SK-N-SH treated with all-trans-retinoic acid at 6 μM for 48 hours (cell line): Measurements from ENCODE around the gene SMARCD2.
"Not testable (repeated sequence)": the region's sequence is repeated elsewhere in the genome, so short reads cannot be mapped to it uniquely, and the experiment has no call there.

Experiments used
- ATAC-seq: fragments of 200-7000 bp; cut with Tn5 transposase; 3 replicates; pipeline ENCODE4 v1.9.1; 2020; ENCODE audit warnings: mild to moderate bottlenecking, moderate library complexity
- ARNTL ChIP-seq: fragments of 450-650 bp; formaldehyde crosslinking; IDR thresholded peaks from 2 replicates; pipeline ENCODE4 v1.5.0; 2020; ENCODE audit warnings: low read depth, mild to moderate bottlenecking, moderate library complexity, borderline replicate concordance
- BACH2 ChIP-seq: fragments of 250-450 bp; sonication (Bioruptor Pico); IDR thresholded peaks from 2 replicates; pipeline ENCODE4 v1.9.0; 2021; ENCODE audit warnings: mild to moderate bottlenecking, borderline replicate concordance
- ESRRG ChIP-seq: fragments of 250-450 bp; sonication (Bioruptor Pico); IDR thresholded peaks from 2 replicates; pipeline ENCODE4 v1.6.1; 2021; ENCODE audit warnings: mild to moderate bottlenecking
- GLIS3 ChIP-seq: fragments of 250-450 bp; sonication (Bioruptor Pico); IDR thresholded peaks from 2 replicates; pipeline ENCODE4 v1.5.0; 2020; ENCODE audit warnings: mild to moderate bottlenecking, moderate library complexity
- ISL1 ChIP-seq: fragments of 250-450 bp; sonication (Bioruptor Pico); IDR thresholded peaks from 2 replicates; pipeline ENCODE4 v2.1.2; 2022; ENCODE audit warnings: mild to moderate bottlenecking, moderate library complexity
- OSR1 ChIP-seq: fragments of 250-450 bp; sonication (Bioruptor Pico); IDR thresholded peaks from 2 replicates; pipeline ENCODE4 v1.8.0; 2022; ENCODE audit warnings: moderate library complexity, mild to moderate bottlenecking, inconsistent platforms
- PPARA ChIP-seq: fragments of 250-450 bp; sonication (Bioruptor Pico); IDR thresholded peaks from 2 replicates; pipeline ENCODE4 v1.5.0; 2020; ENCODE audit warnings: mild to moderate bottlenecking, borderline replicate concordance
- RARB ChIP-seq: fragments of 250-450 bp; sonication (Bioruptor Pico); IDR thresholded peaks from 2 replicates; pipeline ENCODE4 v1.8.0; 2021; ENCODE audit warnings: mild to moderate bottlenecking, moderate library complexity
- SNAI2 ChIP-seq: fragments of 250-450 bp; sonication (Bioruptor Pico); IDR thresholded peaks from 2 replicates; pipeline ENCODE4 v1.5.0; 2020; ENCODE audit warnings: mild to moderate bottlenecking, moderate library complexity
- TCF4 ChIP-seq: fragments of 250-450 bp; sonication (Bioruptor Pico); IDR thresholded peaks from 2 replicates; pipeline ENCODE4 v1.8.0; 2021; ENCODE audit warnings: mild to moderate bottlenecking, moderate library complexity, borderline replicate concordance
- TOX ChIP-seq: fragments of 250-450 bp; sonication (Bioruptor Pico); IDR thresholded peaks from 2 replicates; pipeline ENCODE4 v1.8.0; 2021; ENCODE audit warnings: mild to moderate bottlenecking, moderate library complexity, borderline replicate concordance
- TSHZ2 ChIP-seq: fragments of 250-450 bp; sonication (Bioruptor Pico); IDR thresholded peaks from 2 replicates; pipeline ENCODE4 v1.5.0; 2020; ENCODE audit warnings: mild to moderate bottlenecking, moderate library complexity
- ZFP3 ChIP-seq: fragments of 250-450 bp; sonication (Bioruptor Pico); IDR thresholded peaks from 2 replicates; pipeline ENCODE4 v1.5.0; 2020; ENCODE audit warnings: mild to moderate bottlenecking, moderate library complexity
- ZFP30 ChIP-seq: fragments of 450-650 bp; formaldehyde crosslinking; IDR thresholded peaks from 2 replicates; pipeline ENCODE4 v1.5.0; 2022; ENCODE audit warnings: mild to moderate bottlenecking, moderate library complexity
- ZNF565 ChIP-seq: fragments of 450-650 bp; formaldehyde crosslinking; conservative IDR thresholded peaks from 2 replicates; pipeline ENCODE4 v1.5.0; 2020; ENCODE audit warnings: low read depth, mild to moderate bottlenecking, moderate library complexity
- ZNF70 ChIP-seq: fragments of 450-650 bp; formaldehyde crosslinking; IDR thresholded peaks from 2 replicates; pipeline ENCODE4 v1.5.0; 2020; ENCODE audit warnings: mild to moderate bottlenecking, moderate library complexity
- ZNF8 ChIP-seq: fragments of 450-650 bp; formaldehyde crosslinking; IDR thresholded peaks from 2 replicates; pipeline ENCODE4 v1.5.0; 2020; ENCODE audit warnings: mild to moderate bottlenecking, moderate library complexity
- TF ChIP-seq, protein P1 (sequence below): fragments of 250-450 bp; sonication (Bioruptor Pico); IDR thresholded peaks from 2 replicates; pipeline ENCODE4 v1.5.1; 2020; ENCODE audit warnings: low read depth, mild to moderate bottlenecking, moderate library complexity
- TF ChIP-seq, protein P2 (sequence below): fragments of 250-450 bp; sonication (Bioruptor Pico); IDR thresholded peaks from 2 replicates; pipeline ENCODE4 v1.8.0; 2021; ENCODE audit warnings: low read depth, mild to moderate bottlenecking, moderate library complexity, borderline replicate concordance

Gene SMARCD2

DNA sequence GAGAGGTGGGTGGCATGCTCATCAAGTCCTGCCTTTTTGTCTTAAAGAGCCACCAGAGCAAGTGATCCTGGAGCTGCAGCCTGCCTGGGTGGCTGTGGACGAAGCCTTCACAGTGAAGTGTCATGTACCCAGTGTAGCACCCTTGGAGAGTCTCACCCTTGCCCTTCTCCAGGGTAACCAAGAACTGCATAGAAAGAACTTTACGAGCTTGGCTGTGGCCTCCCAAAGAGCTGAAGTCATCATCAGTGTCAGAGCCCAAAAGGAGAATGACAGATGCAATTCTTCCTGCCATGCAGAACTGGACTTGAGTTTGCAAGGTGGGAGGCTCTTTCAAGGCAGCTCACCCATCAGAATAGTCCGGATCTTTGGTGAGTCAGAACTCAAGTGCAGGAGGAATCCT lies 16.8 kb upstream of the SMARCD2 start:
- TF ChIP-seq ZFP3 (CRISPR knock-in tag) (no peak), GLIS3 (no peak), OSR1 (CRISPR knock-in tag) (no peak), TCF4 (CRISPR knock-in tag) (no peak), ZNF70 (CRISPR knock-in tag) (no peak), ZNF565 (no peak), SNAI2 (no peak), ESRRG (CRISPR knock-in tag) (no peak), PPARA (CRISPR knock-in tag) (no peak), ARNTL (CRISPR knock-in tag) (no peak), ZNF8 (CRISPR knock-in tag) (no peak), TOX (no peak), TSHZ2 (CRISPR knock-in tag) (no peak), ZFP30 (CRISPR knock-in tag) (no peak)
- TF ChIP-seq, protein P1, sequence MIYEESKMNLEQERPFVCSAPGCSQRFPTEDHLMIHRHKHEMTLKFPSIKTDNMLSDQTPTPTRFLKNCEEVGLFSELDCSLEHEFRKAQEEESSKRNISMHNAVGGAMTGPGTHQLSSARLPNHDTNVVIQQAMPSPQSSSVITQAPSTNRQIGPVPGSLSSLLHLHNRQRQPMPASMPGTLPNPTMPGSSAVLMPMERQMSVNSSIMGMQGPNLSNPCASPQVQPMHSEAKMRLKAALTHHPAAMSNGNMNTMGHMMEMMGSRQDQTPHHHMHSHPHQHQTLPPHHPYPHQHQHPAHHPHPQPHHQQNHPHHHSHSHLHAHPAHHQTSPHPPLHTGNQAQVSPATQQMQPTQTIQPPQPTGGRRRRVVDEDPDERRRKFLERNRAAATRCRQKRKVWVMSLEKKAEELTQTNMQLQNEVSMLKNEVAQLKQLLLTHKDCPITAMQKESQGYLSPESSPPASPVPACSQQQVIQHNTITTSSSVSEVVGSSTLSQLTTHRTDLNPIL = no peak
- TF ChIP-seq, protein P2, sequence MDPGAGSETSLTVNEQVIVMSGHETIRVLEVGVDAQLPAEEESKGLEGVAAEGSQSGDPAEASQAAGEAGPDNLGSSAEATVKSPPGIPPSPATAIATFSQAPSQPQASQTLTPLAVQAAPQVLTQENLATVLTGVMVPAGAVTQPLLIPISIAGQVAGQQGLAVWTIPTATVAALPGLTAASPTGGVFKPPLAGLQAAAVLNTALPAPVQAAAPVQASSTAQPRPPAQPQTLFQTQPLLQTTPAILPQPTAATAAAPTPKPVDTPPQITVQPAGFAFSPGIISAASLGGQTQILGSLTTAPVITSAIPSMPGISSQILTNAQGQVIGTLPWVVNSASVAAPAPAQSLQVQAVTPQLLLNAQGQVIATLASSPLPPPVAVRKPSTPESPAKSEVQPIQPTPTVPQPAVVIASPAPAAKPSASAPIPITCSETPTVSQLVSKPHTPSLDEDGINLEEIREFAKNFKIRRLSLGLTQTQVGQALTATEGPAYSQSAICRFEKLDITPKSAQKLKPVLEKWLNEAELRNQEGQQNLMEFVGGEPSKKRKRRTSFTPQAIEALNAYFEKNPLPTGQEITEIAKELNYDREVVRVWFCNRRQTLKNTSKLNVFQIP (CRISPR knock-in tag) = no peak
- ATAC-seq = no peak

DNA sequence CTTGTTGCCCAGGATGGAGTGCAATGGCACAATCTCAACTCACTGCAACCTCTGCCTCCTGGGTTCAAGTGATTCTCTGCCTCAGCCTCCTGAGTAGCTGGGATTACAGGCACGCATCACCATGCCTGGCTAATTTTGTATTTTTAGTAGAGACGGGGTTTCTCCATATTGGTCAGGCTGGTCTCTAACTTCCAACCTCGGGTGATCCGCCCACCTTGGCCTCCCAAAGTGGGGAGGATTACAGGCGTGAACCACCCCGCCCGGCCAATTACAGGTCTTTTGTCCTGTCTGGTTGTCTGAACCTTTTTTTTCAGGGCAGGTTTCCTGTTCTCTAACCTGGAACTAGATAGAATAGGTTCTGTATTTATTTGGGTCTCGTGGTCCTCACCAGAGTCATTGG lies 13.9 kb upstream of the SMARCD2 start:
- not testable (repeated sequence) for ATAC-seq

GRCh38 chr17:63855185-63855584 lies 12.7 kb upstream of the SMARCD2 start:
- no peak for TF ChIP-seq ESRRG (CRISPR knock-in tag)
- TF ChIP-seq PPARA (CRISPR knock-in tag) = no peak
- no peak for TF ChIP-seq ZFP3 (CRISPR knock-in tag)
- TF ChIP-seq GLIS3 = no peak
- no peak for ATAC-seq

DNA sequence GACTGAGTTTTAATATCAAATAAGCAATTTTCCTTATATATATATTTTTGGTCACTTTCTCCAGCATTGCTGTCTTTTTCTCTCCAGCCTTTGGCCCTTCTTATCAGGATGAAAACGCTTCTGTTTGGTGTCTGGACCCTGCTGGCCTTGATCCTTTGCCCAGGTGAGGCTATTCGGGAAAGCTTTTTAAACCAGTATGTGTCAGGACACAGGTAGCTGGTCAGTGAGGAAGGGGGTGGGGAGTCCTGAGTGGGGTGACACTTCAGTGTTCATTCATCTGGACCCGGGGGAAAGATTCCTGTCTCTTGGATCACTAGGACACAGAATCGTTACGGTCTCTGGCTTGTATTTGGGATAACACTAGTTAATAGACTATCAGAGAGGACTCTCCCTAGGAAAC lies 12.2 kb upstream of the SMARCD2 start:
- TF ChIP-seq BACH2 (CRISPR knock-in tag) (no peak), TSHZ2 (CRISPR knock-in tag) (no peak), RARB (CRISPR knock-in tag) (no peak), TOX (no peak)
- ATAC-seq = no peak

DNA sequence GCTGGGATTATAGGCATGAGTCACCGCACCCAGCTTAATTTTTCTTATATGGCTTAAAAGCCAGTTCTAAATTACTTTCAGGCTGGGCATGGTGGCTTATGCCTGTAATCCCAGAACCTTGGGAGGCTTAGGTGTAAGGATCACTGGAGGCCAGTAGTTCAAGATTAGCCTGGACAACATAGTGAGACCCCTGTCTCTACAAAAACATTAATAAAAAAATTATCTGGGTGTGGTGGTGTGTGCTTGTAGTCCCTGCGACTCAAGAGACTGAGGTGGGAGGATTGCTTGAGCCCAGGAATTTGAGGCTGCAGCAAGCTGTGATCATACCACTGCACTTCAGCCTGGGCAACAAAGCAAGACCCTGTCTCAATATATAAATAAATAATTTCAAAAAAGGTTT lies 10.8 kb upstream of the SMARCD2 start:
- no peak for ATAC-seq
- no peak for TF ChIP-seq TCF4 (CRISPR knock-in tag)
- TF ChIP-seq ZNF70 (CRISPR knock-in tag) = no peak
- TF ChIP-seq SNAI2 = no peak
- TF ChIP-seq TSHZ2 (CRISPR knock-in tag) = no peak
- no peak for TF ChIP-seq ZFP3 (CRISPR knock-in tag)
- TF ChIP-seq ISL1 (CRISPR knock-in tag) = no peak
- no peak for TF ChIP-seq RARB (CRISPR knock-in tag)
- TF ChIP-seq, protein P2 (CRISPR knock-in tag) = no peak
- TF ChIP-seq ESRRG (CRISPR knock-in tag) = no peak
- TF ChIP-seq OSR1 (CRISPR knock-in tag) = no peak
- no peak for TF ChIP-seq TOX
